Activated CD4-positive, alpha-beta T cell treated with anti-CD3 and anti-CD28 coated beads, Interleukin-2, amount 50 U/mL, for 48 hours (primary cell): Measurements from ENCODE around the gene SKI.

Experiments
- DNase-seq, 2 experiments: peaks; one replicate each; pipeline ENCODE4 v3.0.0-alpha.2; 2020

Gene SKI

DNA sequence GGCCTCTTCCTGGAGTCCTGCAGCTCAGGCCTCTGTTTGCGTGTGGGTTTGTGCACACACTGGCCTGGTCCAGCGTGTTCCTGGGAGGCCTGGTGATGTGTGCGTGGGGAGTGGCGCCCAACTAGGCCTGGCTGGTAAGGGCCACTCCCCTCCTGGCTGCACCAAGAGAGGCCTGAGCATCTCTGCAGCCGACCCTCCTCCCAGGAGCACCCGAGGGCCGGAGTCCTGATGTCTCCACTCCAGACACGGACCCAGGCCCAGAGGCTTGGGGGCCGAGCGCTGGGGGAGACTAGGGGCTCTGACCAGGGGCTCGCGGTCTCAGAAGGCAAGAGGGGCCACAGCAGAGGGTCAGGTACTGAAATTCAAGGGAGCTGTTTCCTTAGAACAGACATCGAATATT, 130.0 kb downstream of the SKI start:
- DNase-seq, result no peak

GRCh38 chr1:2358651-2359640, 130.8 kb downstream of the SKI start:
- DNase-seq, result no peak
